ENCODE data around the gene MEF2C. TPM values are rescaled to one million over a fixed set of nuclear protein-coding genes. Genes with fewer than 3 reads are reported as not detected.

The MEF2C gene
- total RNA-seq, 1 donor from 2014 or later: 24.1 TPM

GRCh38 chr5:88841212-88841611 lies 41.8 kb downstream of the MEF2C start:
- Mint-ChIP-seq H3K36me3 (ENCODE audit: unreplicated experiment) (no peaks in the 10 kb centered on the region), H3K9me3 (ENCODE audit: unreplicated experiment) (peaks cover 3% of the 10 kb centered on the region), H3K4me1 (ENCODE audit: low read depth, unreplicated experiment) (peaks cover 9% of the 10 kb centered on the region), H3K4me3 (ENCODE audit: unreplicated experiment) (no peak overlapping the region), H3K27me3 (ENCODE audit: unreplicated experiment) (no peaks in the 10 kb centered on the region), H3K27ac (ENCODE audit: unreplicated experiment) (no peak overlapping the region)
- no peak for TF ChIP-seq CTCF (IDR thresholded peaks at IDR 0.05; ENCODE audit: partially characterized antibody, unreplicated experiment)
- DNase-seq: no peak

GRCh38 chr5:88840495-88840894 lies 42.5 kb downstream of the MEF2C start:
- Mint-ChIP-seq H3K9me3 (ENCODE audit: unreplicated experiment) (peaks cover 3% of the 10 kb centered on the region), H3K4me3 (ENCODE audit: unreplicated experiment) (no peak overlapping the region), H3K4me1 (ENCODE audit: low read depth, unreplicated experiment) (peaks cover 10% of the 10 kb centered on the region), H3K36me3 (ENCODE audit: unreplicated experiment) (no peaks in the 10 kb centered on the region), H3K27ac (ENCODE audit: unreplicated experiment) (no peak overlapping the region), H3K27me3 (ENCODE audit: unreplicated experiment) (no peaks in the 10 kb centered on the region)
- no peak for TF ChIP-seq CTCF (IDR thresholded peaks at IDR 0.05; ENCODE audit: partially characterized antibody, unreplicated experiment)
- no peak for DNase-seq

GRCh38 chr5:88839238-88839637 lies 43.7 kb downstream of the MEF2C start:
- H3K27me3 Mint-ChIP-seq (ENCODE audit: unreplicated experiment): no peaks in the 10 kb centered on the region

GRCh38 chr5:88838500-88838899 lies 44.5 kb downstream of the MEF2C start:
- no peak for TF ChIP-seq CTCF (IDR thresholded peaks at IDR 0.05; ENCODE audit: partially characterized antibody, unreplicated experiment)
- H3K4me1 Mint-ChIP-seq (ENCODE audit: low read depth, unreplicated experiment): peaks cover 13% of the 10 kb centered on the region
- H3K4me3 Mint-ChIP-seq (ENCODE audit: unreplicated experiment): no peak overlapping the region
- no peak for DNase-seq
- no peaks in the 10 kb centered on the region for H3K27me3 Mint-ChIP-seq (ENCODE audit: unreplicated experiment)
- H3K27ac Mint-ChIP-seq (ENCODE audit: unreplicated experiment): no peak overlapping the region
- H3K36me3 Mint-ChIP-seq (ENCODE audit: unreplicated experiment): no peaks in the 10 kb centered on the region
- H3K9me3 Mint-ChIP-seq (ENCODE audit: unreplicated experiment): peaks cover 5% of the 10 kb centered on the region

More at GRCh38 chr5:88839238-88839637, 43.7 kb downstream of the MEF2C start:
- TF ChIP-seq CTCF (IDR thresholded peaks at IDR 0.05; ENCODE audit: partially characterized antibody, unreplicated experiment): no peak
- Mint-ChIP-seq H3K4me3 (ENCODE audit: unreplicated experiment) (no peak overlapping the region), H3K4me1 (ENCODE audit: low read depth, unreplicated experiment) (peaks cover 10% of the 10 kb centered on the region), H3K36me3 (ENCODE audit: unreplicated experiment) (no peaks in the 10 kb centered on the region), H3K9me3 (ENCODE audit: unreplicated experiment) (peaks cover 3% of the 10 kb centered on the region), H3K27ac (ENCODE audit: unreplicated experiment) (no peak overlapping the region)
- no peak for DNase-seq

- Mint-ChIP-seq H3K4me1 (ENCODE audit: low read depth, unreplicated experiment) (peaks cover 9% of the 10 kb centered on the region), H3K9me3 (ENCODE audit: unreplicated experiment) (peaks cover 5% of the 10 kb centered on the region), H3K27me3 (ENCODE audit: unreplicated experiment) (no peaks in the 10 kb centered on the region), H3K4me3 (ENCODE audit: unreplicated experiment) (no peak overlapping the region), H3K27ac (ENCODE audit: unreplicated experiment) (no peak overlapping the region), H3K36me3 (ENCODE audit: unreplicated experiment) (no peaks in the 10 kb centered on the region)
- TF ChIP-seq CTCF (IDR thresholded peaks at IDR 0.05; ENCODE audit: partially characterized antibody, unreplicated experiment): no peak
- DNase-seq: no peak
Observed at GRCh38 chr5:88837817-88838216, 45.2 kb downstream of the MEF2C start.
